Lung microvascular endothelial cell (primary cell): ENCODE data around the gene RTN4IP1. TPM values are rescaled to one million over a fixed set of nuclear protein-coding genes. Genes with fewer than 3 reads are reported as not detected.
"Not testable (repeated sequence)": the region's sequence is repeated elsewhere in the genome, so short reads cannot be mapped to it uniquely, and the experiment has no call there.

Source experiments
- DNase-seq, 2 donors: peaks; one replicate each; pipeline versions ENCODE4 v3.0.0 to v3.0.0-alpha.2; 2010; ENCODE audit warnings: low read depth in 2 of 2
- total RNA-seq: library from RNA; depleted of rRNA; stranded (reverse); fragments of >200 nt; gene quantifications from 2 replicates; pipeline ENCODE4 v1.2.1, GENCODE V29; 2014

Gene RTN4IP1
- total RNA-seq, 1 donor from 2014 or later: 2.0 TPM

DNA sequence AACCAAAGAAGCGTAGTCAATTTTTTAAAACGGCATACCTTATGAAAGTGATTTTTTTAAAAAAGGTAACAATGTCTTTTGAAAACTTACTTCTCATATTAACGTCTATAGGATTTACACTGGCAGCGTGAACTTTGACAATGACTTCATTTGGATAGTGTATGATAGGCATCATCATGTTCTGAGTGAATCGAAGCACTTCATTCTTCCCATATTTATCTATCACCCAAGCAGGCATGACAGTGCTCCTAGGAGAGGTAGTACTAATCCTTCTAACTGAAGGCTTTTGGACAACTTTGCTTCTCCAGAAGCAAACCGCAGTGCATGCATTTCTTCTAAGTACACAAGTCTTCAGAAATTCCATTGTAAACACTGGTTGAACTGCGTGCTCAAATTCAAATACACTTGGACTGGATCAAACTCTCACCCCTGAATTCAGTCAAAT, 618 bp downstream of the RTN4IP1 start:
- peak in 1 of 2 donors; percentile 0 for DNase-seq

GRCh38 chr6:106627760-106628159, 1.5 kb downstream of the RTN4IP1 start:
- DNase-seq: not testable (repeated sequence)

GRCh38 chr6:106626485-106626884, 2.8 kb downstream of the RTN4IP1 start:
- no peak for DNase-seq

GRCh38 chr6:106623039-106623438, 6.3 kb downstream of the RTN4IP1 start:
- DNase-seq: no peak

GRCh38 chr6:106622412-106622811, 6.9 kb downstream of the RTN4IP1 start:
- DNase-seq: no peak

- DNase-seq: peak; percentile 44 to 49
Observed at GRCh38 chr6:106620931-106621672, 8.2 kb downstream of the RTN4IP1 start.

DNA sequence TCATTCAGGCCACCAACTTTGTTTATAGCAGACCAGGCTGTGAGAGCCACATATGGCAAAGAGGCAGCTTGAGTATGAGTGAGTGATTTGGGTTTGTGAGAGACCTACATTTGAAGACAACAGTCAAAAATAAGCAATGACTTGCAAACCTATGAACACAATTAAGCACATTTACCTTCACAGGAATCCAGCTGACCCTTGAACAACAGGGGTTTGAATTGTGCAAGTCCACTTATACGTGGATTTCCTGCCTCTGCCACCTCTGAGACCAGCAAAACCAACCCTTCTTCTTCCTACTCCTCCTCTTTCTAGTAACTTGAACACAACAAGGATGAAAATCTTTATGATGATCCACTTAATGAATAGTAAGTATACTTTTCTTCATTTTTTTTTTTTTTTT, 10.1 kb downstream of the RTN4IP1 start:
- DNase-seq: no peak

DNA sequence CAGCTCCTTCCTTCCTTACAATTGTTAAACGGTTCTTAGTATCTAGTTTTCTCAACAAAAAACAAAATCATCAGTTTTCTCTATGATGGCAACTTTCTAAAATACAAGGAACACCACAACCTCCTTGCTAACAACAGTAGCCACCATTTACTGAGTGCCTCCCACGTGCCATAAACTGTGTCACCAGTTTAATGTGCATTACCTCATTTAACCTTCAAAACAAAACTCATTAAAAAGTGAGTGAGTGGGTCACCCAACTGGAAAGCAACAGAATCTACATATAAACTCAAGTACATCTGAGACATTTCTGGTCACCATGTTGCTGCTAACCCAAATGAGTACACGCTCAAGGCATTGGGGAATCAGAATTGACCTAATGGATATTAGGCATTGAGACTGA, 11.0 kb downstream of the RTN4IP1 start:
- DNase-seq: no peak

- DNase-seq: no peak
Observed at GRCh38 chr6:106617857-106618256, 11.4 kb downstream of the RTN4IP1 start.

DNA sequence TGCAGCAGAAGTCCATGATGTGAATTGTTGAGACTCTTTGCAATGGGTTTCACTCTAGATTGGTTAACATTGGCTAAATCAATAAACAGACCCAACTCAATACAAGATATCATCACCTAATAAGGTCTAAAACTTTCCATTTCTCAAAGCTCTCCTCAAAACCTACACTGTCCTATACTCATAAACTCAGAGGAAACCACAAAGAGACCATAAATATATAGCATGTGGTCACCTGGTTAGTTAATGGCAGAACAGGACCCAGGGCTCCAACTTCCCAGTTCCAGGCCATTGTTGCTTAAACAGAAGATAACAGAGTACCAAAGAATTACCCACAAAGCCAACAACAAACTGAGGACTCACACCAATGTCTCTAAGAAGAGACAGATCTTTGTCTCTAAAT, 12.0 kb downstream of the RTN4IP1 start:
- no peak for DNase-seq

DNA sequence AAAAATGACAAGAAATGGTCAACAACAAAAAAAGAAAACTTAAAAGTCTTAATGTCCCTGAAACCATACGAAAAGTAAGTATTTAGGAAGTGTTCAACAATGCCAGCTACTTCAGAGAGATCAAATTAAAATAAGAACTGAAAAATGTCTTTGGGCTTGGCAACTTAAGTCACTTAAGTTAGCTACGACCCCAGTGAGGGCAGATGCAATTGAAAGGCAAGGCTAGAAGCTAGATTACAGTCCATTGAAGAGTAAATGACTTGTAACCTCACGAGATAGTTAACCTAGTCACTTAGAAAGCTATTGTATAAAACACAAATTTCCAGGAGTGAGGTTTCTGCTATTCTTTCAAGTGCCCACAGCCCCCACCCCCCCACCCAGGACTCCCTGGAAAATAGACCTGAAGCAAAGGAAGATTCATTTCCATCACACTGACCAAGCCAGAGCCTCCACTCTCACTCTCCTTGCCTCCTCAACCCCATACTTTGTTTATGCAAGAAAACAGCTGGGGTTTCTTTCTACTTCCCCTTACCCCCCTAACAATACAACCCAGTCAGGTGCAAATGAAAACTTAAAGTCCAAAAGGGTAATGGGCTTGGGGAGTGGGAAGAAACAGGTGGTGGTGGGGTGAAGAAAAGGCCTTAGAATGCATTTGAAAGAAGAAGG, 14.6 kb downstream of the RTN4IP1 start:
- DNase-seq: no peak

DNA sequence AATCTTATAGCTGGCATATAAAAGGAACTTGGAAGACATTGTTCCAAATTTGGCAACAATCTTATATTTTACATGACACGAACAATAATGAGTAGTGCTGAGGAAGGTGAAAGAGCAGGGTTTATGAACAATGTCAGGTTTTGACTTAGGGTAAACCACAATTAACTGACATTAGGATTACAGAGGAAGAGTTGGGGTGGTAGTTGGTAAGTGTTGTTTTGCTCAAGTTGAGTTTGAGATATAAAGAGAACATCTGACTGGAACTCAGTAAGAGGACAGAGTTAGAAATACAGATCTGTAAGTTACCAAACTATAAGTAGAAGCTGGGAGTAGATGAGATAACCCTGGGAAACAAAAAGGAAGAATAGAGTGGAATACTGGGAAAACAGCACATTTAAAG, 15.1 kb downstream of the RTN4IP1 start:
- DNase-seq: no peak

DNA sequence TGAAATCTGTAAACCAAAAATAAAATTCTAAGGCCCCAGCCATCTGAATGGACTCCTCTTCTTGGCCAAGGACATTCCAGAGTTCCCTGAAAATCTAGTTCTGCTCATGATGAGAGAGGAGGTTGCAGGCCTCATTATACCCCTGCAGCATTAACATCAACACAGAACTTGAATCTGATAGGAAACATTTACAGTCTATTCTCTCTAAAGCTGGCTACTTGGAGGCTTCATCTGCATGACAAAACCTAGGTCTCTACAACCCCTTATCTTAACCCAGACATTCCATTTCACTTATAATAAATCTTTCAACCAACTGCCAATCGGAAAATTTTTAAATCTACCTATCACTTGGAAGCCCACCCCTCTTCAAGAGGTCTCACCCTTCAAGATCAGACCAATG, 15.7 kb downstream of the RTN4IP1 start:
- DNase-seq: no peak

DNA sequence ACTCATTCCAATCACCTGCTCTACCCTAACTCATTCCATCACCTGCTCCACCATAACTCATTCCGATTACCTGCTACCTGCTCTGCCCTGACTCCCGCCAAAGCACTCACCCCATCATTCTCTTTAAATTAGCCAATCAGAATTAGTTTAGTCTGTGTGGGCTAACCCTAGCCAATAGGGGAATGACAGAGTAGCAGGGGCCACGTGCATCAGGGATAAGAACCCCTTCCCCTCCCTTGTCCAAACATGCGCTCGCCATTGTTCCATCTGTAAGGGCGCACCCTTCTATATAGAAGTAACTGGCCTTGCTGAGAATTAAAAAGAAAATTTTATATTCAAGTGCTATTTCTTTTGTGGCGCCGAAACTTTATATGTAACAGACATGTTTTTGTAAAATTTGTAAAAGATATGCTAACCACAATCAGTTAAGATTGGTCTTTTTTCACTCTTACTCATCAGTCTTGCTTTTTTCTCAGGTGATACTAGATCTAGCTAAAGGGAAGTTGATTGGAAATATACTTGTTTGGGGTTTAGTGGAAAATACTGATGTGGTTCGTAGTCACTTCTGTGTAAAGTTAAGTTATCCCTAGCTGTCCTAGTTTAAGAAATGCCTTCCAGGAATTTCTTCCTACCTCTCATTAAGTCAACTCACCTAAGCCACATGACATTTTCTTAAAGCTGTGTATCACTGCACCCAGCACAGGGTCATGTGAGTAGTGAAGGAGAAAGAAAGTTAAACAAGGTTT, 16.5 kb downstream of the RTN4IP1 start:
- no peak for DNase-seq

DNA sequence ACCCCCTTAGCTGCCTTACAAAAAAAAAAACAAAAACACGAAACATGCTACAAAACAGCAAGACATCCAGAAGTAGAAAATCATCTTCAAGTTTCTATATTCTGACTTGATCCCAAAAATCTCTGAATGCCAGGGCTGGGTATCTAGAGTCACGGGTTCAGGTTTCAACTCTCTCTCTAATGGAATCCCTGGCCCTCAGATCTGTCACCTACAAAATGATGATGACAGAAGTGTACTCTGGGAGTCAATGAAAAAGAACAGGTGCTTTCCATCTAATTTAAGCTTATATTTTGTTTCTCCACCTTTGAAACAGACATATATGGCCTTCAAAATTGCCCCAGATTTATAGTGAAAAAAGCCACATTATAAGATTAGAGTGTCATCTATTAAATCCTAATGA, 18.3 kb downstream of the RTN4IP1 start:
- DNase-seq: no peak

GRCh38 chr6:106609699-106610098, 19.6 kb downstream of the RTN4IP1 start:
- peak; percentile 13 to 21 for DNase-seq

DNA sequence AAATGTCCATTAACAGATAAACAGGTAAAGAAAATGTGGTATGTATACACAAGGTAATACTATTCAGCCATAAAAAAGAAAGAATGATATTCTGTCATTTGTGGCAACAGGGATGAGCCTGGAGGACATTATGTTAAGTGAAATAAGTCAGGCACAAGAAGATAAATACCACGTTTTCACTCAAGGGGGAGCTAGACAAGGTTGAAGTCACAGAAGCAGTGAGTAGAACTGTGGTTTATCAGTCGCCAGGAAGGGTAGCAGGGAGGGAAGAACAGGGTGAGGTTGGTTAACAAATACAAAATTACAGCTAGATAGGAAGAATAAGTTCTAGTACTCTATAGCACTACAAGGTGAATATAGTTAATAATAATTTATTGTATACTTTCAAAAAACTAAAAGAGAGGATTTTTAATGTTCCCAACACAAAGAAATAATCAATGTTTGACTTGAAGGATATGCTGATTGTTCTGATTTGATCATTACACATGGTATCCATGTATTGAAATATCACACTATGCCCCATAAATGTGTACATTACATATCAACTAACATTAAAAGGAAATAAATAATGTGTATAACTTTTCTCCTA, 21.1 kb downstream of the RTN4IP1 start:
- peak; percentile 64 to 74 for DNase-seq

DNA sequence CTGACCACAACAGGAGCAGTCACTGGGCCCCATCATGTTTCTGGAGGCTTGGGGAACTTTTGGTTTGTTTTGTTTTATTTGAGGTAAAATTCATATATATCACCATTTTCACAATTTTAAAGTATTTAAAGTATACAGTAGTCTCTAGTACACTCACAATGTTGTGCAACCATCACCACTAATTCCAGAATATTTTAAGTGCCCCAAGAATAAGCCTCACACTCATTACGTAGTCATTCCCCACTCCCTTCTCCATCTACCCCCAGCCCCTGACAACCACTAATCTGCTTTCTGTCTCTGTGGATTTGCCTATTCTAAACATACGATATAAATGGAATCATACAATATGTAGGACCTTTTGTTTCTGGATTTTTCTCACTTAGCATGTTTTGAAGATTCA, 29.0 kb downstream of the RTN4IP1 start:
- DNase-seq: no peak

GRCh38 chr6:106599440-106599839, 29.9 kb downstream of the RTN4IP1 start:
- DNase-seq: no peak

GRCh38 chr6:106591111-106591825, 38.0 kb downstream of the RTN4IP1 start:
- peak in 1 of 2 donors; percentile 29 for DNase-seq

GRCh38 chr6:106588937-106589336, 40.4 kb downstream of the RTN4IP1 start:
- DNase-seq: not testable (repeated sequence)
